Ishikawa (cell line): Measurements from ENCODE around the gene SLC8A1.

ENCODE experiments used
- FOXM1 ChIP-seq: IDR thresholded peaks from 2 replicates; pipeline ENCODE4 v1.6.1; 2012; ENCODE audit warnings: low read depth, borderline replicate concordance
- TF ChIP-seq, protein P1 (sequence below): IDR thresholded peaks from 2 replicates; pipeline ENCODE4 v1.6.1; 2012; ENCODE audit warnings: low read depth, mild to moderate bottlenecking

DNA sequence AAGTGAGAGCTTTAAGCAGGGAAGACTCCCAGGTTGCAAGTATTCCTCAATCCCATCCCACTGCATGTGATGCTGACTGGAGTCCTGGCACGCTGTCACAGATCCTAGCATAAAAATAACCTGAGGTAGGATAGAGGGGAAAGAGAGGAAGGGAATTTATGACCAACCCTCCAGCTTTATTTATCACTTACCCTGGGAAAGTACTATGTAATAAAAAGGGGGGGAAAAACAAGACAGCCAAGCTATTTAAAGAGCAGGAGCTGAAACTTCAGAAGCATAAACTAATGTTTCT, 122.2 kb downstream of the SLC8A1 start:
- TF ChIP-seq, protein P1, sequence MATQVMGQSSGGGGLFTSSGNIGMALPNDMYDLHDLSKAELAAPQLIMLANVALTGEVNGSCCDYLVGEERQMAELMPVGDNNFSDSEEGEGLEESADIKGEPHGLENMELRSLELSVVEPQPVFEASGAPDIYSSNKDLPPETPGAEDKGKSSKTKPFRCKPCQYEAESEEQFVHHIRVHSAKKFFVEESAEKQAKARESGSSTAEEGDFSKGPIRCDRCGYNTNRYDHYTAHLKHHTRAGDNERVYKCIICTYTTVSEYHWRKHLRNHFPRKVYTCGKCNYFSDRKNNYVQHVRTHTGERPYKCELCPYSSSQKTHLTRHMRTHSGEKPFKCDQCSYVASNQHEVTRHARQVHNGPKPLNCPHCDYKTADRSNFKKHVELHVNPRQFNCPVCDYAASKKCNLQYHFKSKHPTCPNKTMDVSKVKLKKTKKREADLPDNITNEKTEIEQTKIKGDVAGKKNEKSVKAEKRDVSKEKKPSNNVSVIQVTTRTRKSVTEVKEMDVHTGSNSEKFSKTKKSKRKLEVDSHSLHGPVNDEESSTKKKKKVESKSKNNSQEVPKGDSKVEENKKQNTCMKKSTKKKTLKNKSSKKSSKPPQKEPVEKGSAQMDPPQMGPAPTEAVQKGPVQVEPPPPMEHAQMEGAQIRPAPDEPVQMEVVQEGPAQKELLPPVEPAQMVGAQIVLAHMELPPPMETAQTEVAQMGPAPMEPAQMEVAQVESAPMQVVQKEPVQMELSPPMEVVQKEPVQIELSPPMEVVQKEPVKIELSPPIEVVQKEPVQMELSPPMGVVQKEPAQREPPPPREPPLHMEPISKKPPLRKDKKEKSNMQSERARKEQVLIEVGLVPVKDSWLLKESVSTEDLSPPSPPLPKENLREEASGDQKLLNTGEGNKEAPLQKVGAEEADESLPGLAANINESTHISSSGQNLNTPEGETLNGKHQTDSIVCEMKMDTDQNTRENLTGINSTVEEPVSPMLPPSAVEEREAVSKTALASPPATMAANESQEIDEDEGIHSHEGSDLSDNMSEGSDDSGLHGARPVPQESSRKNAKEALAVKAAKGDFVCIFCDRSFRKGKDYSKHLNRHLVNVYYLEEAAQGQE, result no peak
- TF ChIP-seq FOXM1, result no peak
